GM12878 (cell line): ENCODE results near the gene RAB31. TPM values are rescaled to one million over a fixed set of nuclear protein-coding genes. Genes with fewer than 3 reads are reported as not detected.

Source experiments
- ATAC-seq: fragments of 200-7000 bp; cut with Tn5 transposase; 3 replicates; pipeline ENCODE4 v1.9.1; 2020; ENCODE audit warnings: mild to moderate bottlenecking, moderate library complexity
- BruUV-seq: library from RNA; stranded (reverse); fragments of 400-500 nt; replicated peaks from 2 replicates; lab custom pipeline; 2021; lab: Mats Ljungman, UMichigan
- CTCF ChIA-PET: fragments of 300-600 bp; sonication (Branson Sonifier 250); formaldehyde crosslinking; extraction: SDS; loops from one replicate; lab custom pipeline; 2021; ENCODE audit warnings: inconsistent platforms; lab: Yijun Ruan, JAX
- POLR2A ChIA-PET: fragments of 350-600 bp; formaldehyde crosslinking; extraction: SDS; loops from one replicate; lab custom pipeline; 2021; ENCODE audit warnings: inconsistent platforms; lab: Charles Lee
- RAD21 ChIA-PET: fragments of 300-600 bp; sonication (Branson Sonifier 250); formaldehyde crosslinking; loops from one replicate; lab custom pipeline; 2023; ENCODE audit warnings: antibody characterized with exemption; ENCODE audit not compliant: unreplicated experiment; lab: Charles Lee
- SMC1A ChIA-PET: fragments of 300-600 bp; sonication (Branson Sonifier 250); formaldehyde crosslinking; loops from one replicate; lab custom pipeline; 2023; ENCODE audit not compliant: unreplicated experiment, uncharacterized antibody; lab: Charles Lee
- DNase-seq: peaks from one replicate; pipeline ENCODE4 v3.0.0-alpha.2; 2011; ENCODE audit warnings: low read depth, low spot score
- FAIRE-seq: peaks from 3 replicates; lab custom pipeline; 2011; peaks lifted over from hg19 to GRCh38; lab: Jason Lieb, UNC
- H2AFZ ChIP-seq: 2 replicates; pipeline ENCODE4 v1.6.0; 2011; ENCODE audit warnings: low read depth, low read length, control low read depth; ENCODE audit not compliant: control insufficient read depth
- H3K27ac ChIP-seq: 2 replicates; pipeline ENCODE4 v1.5.1; 2011; ENCODE audit warnings: control low read depth; ENCODE audit not compliant: control insufficient read depth, insufficient read depth
- H3K27me3 ChIP-seq, 2 experiments: replicated peaks in 1 of 2; 2 replicates each; pipeline versions ENCODE4 v1.6.0 to v1.6.1; 2011; ENCODE audit warnings: low read length in 1 of 2; ENCODE audit not compliant: control insufficient read depth in 2 of 2, insufficient read depth in 2 of 2
- H3K36me3 ChIP-seq, 2 experiments: 2 replicates each; pipeline ENCODE4 v1.5.1; 2011; ENCODE audit warnings: low read length in 1 of 2; ENCODE audit not compliant: control insufficient read depth in 2 of 2, insufficient read depth in 2 of 2
- H3K4me1 ChIP-seq: 2 replicates; pipeline ENCODE4 v1.6.1; 2011; ENCODE audit warnings: mild to moderate bottlenecking, low read length, moderate library complexity, mixed read lengths; ENCODE audit not compliant: control insufficient read depth, insufficient read depth
- H3K4me2 ChIP-seq: 2 replicates; pipeline ENCODE4 v1.6.0; 2011; ENCODE audit warnings: control low read depth; ENCODE audit not compliant: control insufficient read depth, insufficient read depth
- H3K4me3 ChIP-seq: fragments of 200-600 bp; sonication (generic); 2 replicates; pipeline ENCODE4 v1.5.1; 2016
- H3K79me2 ChIP-seq: 2 replicates; pipeline ENCODE4 v1.6.0; 2011; ENCODE audit warnings: low read length; ENCODE audit not compliant: control insufficient read depth, insufficient read depth
- H3K9ac ChIP-seq: 2 replicates; pipeline ENCODE4 v1.8.0; 2011; ENCODE audit warnings: low read length, control low read depth, mixed read lengths; ENCODE audit not compliant: control insufficient read depth, insufficient read depth
- H3K9me3 ChIP-seq: replicated peaks from 3 replicates; pipeline ENCODE4 v1.5.1; 2011; ENCODE audit warnings: mild to moderate bottlenecking, low read length; ENCODE audit not compliant: control insufficient read depth, insufficient read depth
- H4K20me1 ChIP-seq: 2 replicates; pipeline ENCODE4 v1.6.0; 2011; ENCODE audit not compliant: control insufficient read depth, insufficient read depth
- BHLHE40 ChIP-seq, 2 experiments: fragments of 450-650 bp in 1 of 2; IDR thresholded peaks; 2 replicates each; pipeline ENCODE4 v1.6.1; 2011 to 2017; ENCODE audit warnings: low read depth in 2 of 2, borderline replicate concordance in 1 of 2, improper control_type of control experiment in 1 of 2, low read length in 1 of 2, mild to moderate bottlenecking in 1 of 2
- CEBPB ChIP-seq, 2 experiments: fragments of 150-350 bp in 1 of 2; IDR thresholded peaks; 2 replicates each; pipeline ENCODE4 v1.6.1; 2012 to 2014; ENCODE audit warnings: low read depth in 2 of 2, low read length in 2 of 2, borderline replicate concordance in 1 of 2, inconsistent platforms in 1 of 2
- CHD4 ChIP-seq: fragments of 200-600 bp; sonication (generic); IDR thresholded peaks from 2 replicates; pipeline ENCODE4 v1.6.1; 2016; ENCODE audit warnings: mild to moderate bottlenecking
- ESRRA ChIP-seq: IDR thresholded peaks from 2 replicates; pipeline ENCODE4 v1.6.1; 2012; ENCODE audit warnings: mild to moderate bottlenecking, low read length, improper control_type of control experiment
- HDAC2 ChIP-seq: fragments of 200-600 bp; sonication (generic); IDR thresholded peaks from 2 replicates; pipeline ENCODE4 v1.6.1; 2017
- MXI1 ChIP-seq: fragments of 150-350 bp; IDR thresholded peaks from 2 replicates; pipeline ENCODE4 v1.6.1; 2011; ENCODE audit warnings: low read depth, mild to moderate bottlenecking, inconsistent platforms, low read length, improper control_type of control experiment
- NFYA ChIP-seq: IDR thresholded peaks from 2 replicates; pipeline ENCODE4 v1.6.1; 2011; ENCODE audit warnings: low read depth, mild to moderate bottlenecking, low read length, improper control_type of control experiment, borderline replicate concordance
- SUZ12 ChIP-seq: fragments of 200-600 bp; sonication (generic); IDR thresholded peaks from one replicate; pipeline ENCODE4 v1.6.1; 2018; ENCODE audit warnings: antibody characterized with exemption, mild to moderate bottlenecking; ENCODE audit not compliant: unreplicated experiment
- TCF7 ChIP-seq: IDR thresholded peaks from 2 replicates; pipeline ENCODE4 v1.6.1; 2014; ENCODE audit warnings: antibody characterized with exemption, borderline replicate concordance
- WGBS: methylation state at CpG from one replicate; pipeline ENCODE4 v1.1.6; 2016; ENCODE audit warnings: low lambda C conversion rate; ENCODE audit not compliant: insufficient replicate concordance, insufficient coverage; ENCODE audit errors: missing lambda C conversion rate; 5-methylcytosine and 5-hydroxymethylcytosine counted together
- in situ Hi-C: fragments of 300-500 bp; cut with MboI; formaldehyde crosslinking; loops from 9 replicates; pipeline ENCODE4 v1.14.3; 2018; ENCODE audit warnings: mixed read lengths
- intact Hi-C: fragments of 100-400 bp; cut with micrococcal nuclease; formaldehyde crosslinking; loops from one replicate; pipeline ENCODE4 v1.14.2; 2022; ENCODE audit not compliant: unreplicated experiment
- polyA plus RNA-seq, 11 experiments: library from polyadenylated mRNA; depleted of rRNA in 4 of 11; unstranded in 6 of 11; stranded (reverse) in 5 of 11; fragments of >200 nt; fragmentation: Nextera tagmentation in 4 of 11; fragmentation: Illumina TruSeq in 1 of 11; extraction: Ambion mirVana in 4 of 11; extraction: Trizol in 1 of 11; gene quantifications; 1 replicate in 1 of 11; 2 replicates in 10 of 11; pipeline versions ENCODE4 v1.2.1 to v1.2.3, GENCODE V29; 2011 to 2016; ENCODE audit warnings: inconsistent platforms in 2 of 11, missing spikeins in 2 of 11, low read depth in 1 of 11
- total RNA-seq, 4 experiments: library from RNA; depleted of rRNA in 3 of 4; stranded (reverse); fragments of >200 nt in 3 of 4; fragmentation: Illumina TruSeq in 1 of 4; extraction: Trizol in 1 of 4; gene quantifications; 2 replicates each; pipeline versions ENCODE4 v1.2.1 to v1.2.3, GENCODE V29; 2013 to 2021
- TF ChIP-seq, protein P1 (sequence below): IDR thresholded peaks from 2 replicates; pipeline ENCODE4 v1.6.1; 2011; ENCODE audit warnings: borderline replicate concordance, low read depth, mild to moderate bottlenecking, moderate library complexity, low read length; ENCODE audit not compliant: insufficient read depth, poor library complexity, severe bottlenecking

Gene RAB31
- total and polyA plus RNA-seq, 10 of the 15 experiments (the other 5 are each of a cell fraction or from before 2014, with no cell fraction given): 0.80 to 23.3 (median 12.2) TPM

DNA sequence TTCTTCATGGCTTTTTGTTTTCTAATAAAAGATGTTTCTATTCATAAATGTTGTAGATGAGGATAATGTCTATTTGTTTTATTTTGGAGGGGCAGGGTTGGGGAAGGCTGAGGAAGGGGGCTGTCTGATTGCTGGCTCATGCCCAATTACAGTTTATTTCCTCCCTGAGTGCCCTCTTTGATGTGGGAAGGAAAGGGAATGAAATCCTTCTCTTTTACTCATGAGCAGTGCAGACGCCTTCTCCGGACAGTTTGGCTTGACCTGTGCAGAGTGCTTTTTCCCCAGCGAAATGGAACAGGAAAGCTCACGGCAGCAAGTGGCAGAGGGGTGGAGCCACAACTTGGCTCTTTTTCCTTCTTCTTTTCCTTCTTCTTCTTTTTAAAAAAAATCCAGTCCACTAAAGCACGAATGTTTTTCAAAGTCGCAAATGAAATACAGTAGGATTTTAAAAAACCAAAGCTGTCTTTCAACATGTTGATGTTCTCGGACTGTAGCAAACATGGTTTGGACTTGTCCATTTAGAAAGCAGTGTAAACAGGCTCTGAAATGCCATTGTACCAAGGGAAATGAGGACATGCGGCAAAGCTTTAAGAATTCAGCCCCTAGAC, 34.5 kb downstream of the RAB31 start:
- intact Hi-C loops: no loop called here
- no peak overlapping the region for H3K9ac ChIP-seq
- no peaks in the 10 kb centered on the region for H3K4me1 ChIP-seq
- ChIA-PET RAD21 (no interaction called here), POLR2A (no interaction called here), CTCF (no interaction called here), SMC1A (no interaction called here)
- in situ Hi-C loops: no loop called here
- H3K4me2 ChIP-seq: no peak overlapping the region
- no peaks in the 10 kb centered on the region for H3K9me3 ChIP-seq
- no TSS peak for BruUV-seq
- no peaks in the 10 kb centered on the region for H4K20me1 ChIP-seq
- no peak overlapping the region for H3K4me3 ChIP-seq
- no peaks in the 10 kb centered on the region for H3K36me3 ChIP-seq
- no peaks in the 10 kb centered on the region for H3K79me2 ChIP-seq
- no peak for ATAC-seq
- H2AFZ ChIP-seq: no peak overlapping the region
- TF ChIP-seq CHD4 (no peak), SUZ12 (no peak), ESRRA (no peak), CEBPB (IDR thresholded peaks at IDR 0.05; ENCODE audit: borderline replicate concordance in 1 of 2, low read depth in 2 of 2, low read length in 2 of 2) (no peak), HDAC2 (no peak), BHLHE40 (IDR thresholded peaks at IDR 0.05; ENCODE audit: borderline replicate concordance in 1 of 2, low read depth in 2 of 2, low read length in 1 of 2) (no peak), TCF7 (no peak), MXI1 (no peak), NFYA (no peak)
- TF ChIP-seq, protein P1, sequence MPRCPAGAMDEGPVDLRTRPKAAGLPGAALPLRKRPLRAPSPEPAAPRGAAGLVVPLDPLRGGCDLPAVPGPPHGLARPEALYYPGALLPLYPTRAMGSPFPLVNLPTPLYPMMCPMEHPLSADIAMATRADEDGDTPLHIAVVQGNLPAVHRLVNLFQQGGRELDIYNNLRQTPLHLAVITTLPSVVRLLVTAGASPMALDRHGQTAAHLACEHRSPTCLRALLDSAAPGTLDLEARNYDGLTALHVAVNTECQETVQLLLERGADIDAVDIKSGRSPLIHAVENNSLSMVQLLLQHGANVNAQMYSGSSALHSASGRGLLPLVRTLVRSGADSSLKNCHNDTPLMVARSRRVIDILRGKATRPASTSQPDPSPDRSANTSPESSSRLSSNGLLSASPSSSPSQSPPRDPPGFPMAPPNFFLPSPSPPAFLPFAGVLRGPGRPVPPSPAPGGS: no peak
- no peak overlapping the region for H3K27ac ChIP-seq
- 74% methylated on average over 8 of the region's 8 CpGs for WGBS
- peaks cover 0 to 4% of the 10 kb centered on the region in 2 experiments; a peak in 2 of 4 replicates for H3K27me3 ChIP-seq
- no peak for FAIRE-seq
- no peak for DNase-seq
